ENCODE measurements around the gene POMGNT2. TPM values are rescaled to one million over a fixed set of nuclear protein-coding genes. Genes with fewer than 3 reads are reported as not detected.

Gene POMGNT2
- total RNA-seq (2021; fragmentation: NEBNext Ultra II Directional; extraction: Animal tissue kit (Norgen Biotek cat#: 25700)) (13.6 and 15.6 TPM in 2 replicates), polyA plus RNA-seq (2011; rRNA removed) (35.7 and 40.1 TPM in 2 replicates), polyA minus RNA-seq (2011; rRNA and poly(A)+ RNA removed) (17.0 and 17.2 TPM in 2 replicates)
- 22.8 TPM for polyA plus RNA-seq (2011; cell fraction: cytosol; rRNA removed)
- polyA plus RNA-seq (2011; cell fraction: nucleus; rRNA removed), result 26.6 TPM
- polyA plus RNA-seq (2012, experiment 1 of 2), result 10.8 to 18.8 TPM (median 17.0 TPM) in 4 replicates
- 17.7 TPM for polyA plus RNA-seq (2012, experiment 2 of 2)
- 17.7 TPM for polyA plus RNA-seq (2013, experiment 1 of 2)
- 19.1 TPM for polyA plus RNA-seq (2013, experiment 2 of 2)
- polyA minus RNA-seq (2011; cell fraction: cytosol; rRNA and poly(A)+ RNA removed), result 9.2 TPM
- 8.1 TPM for polyA minus RNA-seq (2011; cell fraction: nucleus; rRNA and poly(A)+ RNA removed)
- long read RNA-seq, experiment 1, partial matches to known transcripts, result 0 of 14 reads
- long read RNA-seq, experiment 1, other reads (novel, unspliced or antisense), result 12 of 14 reads
- long read RNA-seq, experiment 2, result 0 reads

- no peak within 1 kb of the TSS for H2BK20ac ChIP-seq (ENCODE audit: low read length)
- no peak within 1 kb of the TSS for H3K14ac ChIP-seq (ENCODE audit: insufficient read length)
- no peak within 1 kb of the TSS for H3K27ac ChIP-seq (ENCODE audit: low read depth, low read length)
- H4K5ac ChIP-seq (ENCODE audit: insufficient read length, low read depth, low read length), result no peak within 1 kb of the TSS
- H3K23me2 ChIP-seq (ENCODE audit: low read depth, low read length), result peaks cover 7% of the 10 kb centered on the region; the same call in 1 of the 2 replicates
- H3K9me3 ChIP-seq (ENCODE audit: insufficient read depth in 2 of 2, low read depth in 1 of 2, low read length in 1 of 2), result no peaks in the 10 kb centered on the region
- peaks cover 0 to 2% of the 10 kb centered on the region in 2 experiments for H4K20me1 ChIP-seq (replicated peaks in 1 of 2; ENCODE audit: control insufficient read depth in 1 of 2, insufficient read depth in 2 of 2, low read length in 2 of 2)
- H2AK5ac ChIP-seq (ENCODE audit: low read depth, low read length), result no peak within 1 kb of the TSS
- H4K8ac ChIP-seq (ENCODE audit: extremely low read depth, insufficient read depth, low read length), result 0 out of 2 replicates have a peak within 1 kb of the TSS, but pooled peaks have one; percentile 17
- H3K23ac ChIP-seq (ENCODE audit: insufficient read length), result no peak within 1 kb of the TSS
- peak within 1 kb of the TSS; percentile 57 to 89 (median 70) for H3K4me3 ChIP-seq (ENCODE audit: extremely low read depth in 1 of 4, insufficient read depth in 2 of 4, low read depth in 3 of 4, low read length in 4 of 4)
- H3K36me3 ChIP-seq (ENCODE audit: control insufficient read depth in 2 of 4, insufficient read depth in 4 of 4, low read length in 3 of 4), result no peaks in the 10 kb centered on the region
- no peak within 1 kb of the TSS for H2BK5ac ChIP-seq (ENCODE audit: low read depth, low read length)
- no peak within 1 kb of the TSS for H3K4ac ChIP-seq (replicated peaks; ENCODE audit: insufficient read length, low read depth, low read length)
- H2BK15ac ChIP-seq (ENCODE audit: low read length), result no peak within 1 kb of the TSS
- H3K56ac ChIP-seq (replicated peaks; ENCODE audit: insufficient read length, low read depth, low read length), result no peak within 1 kb of the TSS
- peaks cover 3% of the 10 kb centered on the region for H3K79me1 ChIP-seq (ENCODE audit: low read depth, low read length)
- H2BK12ac ChIP-seq (ENCODE audit: low read depth, low read length), result no peak within 1 kb of the TSS
- peaks cover 0 to 3% of the 10 kb centered on the region in 2 experiments; a peak in 1 of 4 replicates for H3K79me2 ChIP-seq (ENCODE audit: control insufficient read depth in 1 of 2, insufficient read depth in 2 of 2, low read length in 2 of 2)
- peak within 1 kb of the TSS; percentile 62 to 71 for H3K4me2 ChIP-seq (ENCODE audit: insufficient read depth in 1 of 2, low read depth in 2 of 2, low read length in 2 of 2)
- peak within 1 kb of the TSS; percentile 88 for H2AFZ ChIP-seq (ENCODE audit: low read length)
- H3K27me3 ChIP-seq (replicated peaks in 1 of 4; ENCODE audit: control insufficient read depth in 3 of 4, extremely low read depth in 1 of 4, insufficient read depth in 3 of 4, low read length in 3 of 4), result peaks cover 0 to 8% (median 5%) of the 10 kb centered on the region in 4 experiments; a peak in 5 of 7 replicates
- no peak within 1 kb of the TSS for H4K91ac ChIP-seq (replicated peaks; ENCODE audit: insufficient read length, low read length)
- no peak within 1 kb of the TSS for H2BK120ac ChIP-seq (replicated peaks; ENCODE audit: low read depth, low read length)
- POLR2A ChIA-PET (ENCODE audit: partially characterized antibody), result no interaction called here
- no peak within 1 kb of the TSS for H3K18ac ChIP-seq (ENCODE audit: extremely low read depth, low read length)
- peak within 1 kb of the TSS in 1 of 4 experiments; percentile 2; a peak in 1 of 7 replicates for H3K9ac ChIP-seq (replicated peaks in 1 of 4; ENCODE audit: extremely low read depth in 1 of 4, low read depth in 3 of 4, low read length in 3 of 4)
- peaks cover 0 to 8% (median 0%) of the 10 kb centered on the region in 4 experiments; a peak in 4 of 7 replicates for H3K4me1 ChIP-seq (replicated peaks in 1 of 4; ENCODE audit: control insufficient read depth in 3 of 4, insufficient read depth in 4 of 4, low read length in 3 of 4)
- WGBS, 2 experiments (ENCODE audit: extremely low coverage in 1 of 2, insufficient coverage in 1 of 2, insufficient read length in 1 of 2, insufficient replicate concordance in 2 of 2, low coverage in 1 of 2, low lambda C conversion rate in 2 of 2, missing lambda C conversion rate in 1 of 2), result 3% methylated on average over 39 of the region's 71 CpGs; no CpG with 5 or more reads in 1 of the 2 experiments
- DNase-seq (ENCODE audit: low read depth in 1 of 2, low spot score in 2 of 2) (peak; percentile 61 to 91), FAIRE-seq (no peak)
- CTCF ChIA-PET (ENCODE audit: partially characterized antibody), result interaction anchor here (1.1 to 1.3 kb wide), 5 partner anchors 51 to 144 kb away, joined by 3 to 5 read pairs (median 3); no protein-coding TSS in a partner anchor
- TF ChIP-seq PHF8 (conservative IDR thresholded peaks at IDR 0.05; ENCODE audit: low read depth, low read length), result peak; percentile 59
- no peak for TF ChIP-seq TCF12 (IDR thresholded peaks at IDR 0.05; ENCODE audit: low read depth, low read length)
- no peak for TF ChIP-seq HDAC2 (IDR thresholded peaks at IDR 0.05; ENCODE audit: borderline replicate concordance in 1 of 2, low read depth in 2 of 2, low read length in 2 of 2)
- TF ChIP-seq RAD21 (IDR thresholded peaks at IDR 0.05 in 1 of 2, conservative IDR thresholded peaks at IDR 0.05 in 1 of 2; ENCODE audit: low read depth in 2 of 2, low read length in 2 of 2), result peak in 1 of 2 experiments; percentile 15; a peak in 1 of 4 replicates
- TF ChIP-seq CREB1 (IDR thresholded peaks at IDR 0.05), result 0 out of 2 replicates have a peak, but pooled peaks have one; percentile 23
- peak; percentile 44 for TF ChIP-seq ASH2L (IDR thresholded peaks at IDR 0.05; ENCODE audit: low read length)
- TF ChIP-seq NRF1 (IDR thresholded peaks at IDR 0.05; ENCODE audit: low read depth, low read length), result peak; percentile 86
These were observed at the start of gene POMGNT2 for GRCh38 chr3:43105596-43106292. TSS of gene POMGNT2 (minus strand) at chr3:43106079. CDS start at chr3:43081431, 24,648 bp downstream.
